Fibroblast of peridontal ligament (primary cell): ENCODE results near the gene SLC9A4.

Source experiments
- DNase-seq: peaks from one replicate; pipeline ENCODE4 v3.0.0-alpha.2; 2010; ENCODE audit errors: extremely low read depth

Gene SLC9A4

GRCh38 chr2:102455061-102455670, 17.9 kb upstream of the SLC9A4 start:
- DNase-seq, result no peak

- DNase-seq, result no peak
Measured at GRCh38 chr2:102460467-102460866, 12.6 kb upstream of the SLC9A4 start.

- no peak for DNase-seq
Measured at GRCh38 chr2:102461188-102461587, 11.8 kb upstream of the SLC9A4 start.

DNA sequence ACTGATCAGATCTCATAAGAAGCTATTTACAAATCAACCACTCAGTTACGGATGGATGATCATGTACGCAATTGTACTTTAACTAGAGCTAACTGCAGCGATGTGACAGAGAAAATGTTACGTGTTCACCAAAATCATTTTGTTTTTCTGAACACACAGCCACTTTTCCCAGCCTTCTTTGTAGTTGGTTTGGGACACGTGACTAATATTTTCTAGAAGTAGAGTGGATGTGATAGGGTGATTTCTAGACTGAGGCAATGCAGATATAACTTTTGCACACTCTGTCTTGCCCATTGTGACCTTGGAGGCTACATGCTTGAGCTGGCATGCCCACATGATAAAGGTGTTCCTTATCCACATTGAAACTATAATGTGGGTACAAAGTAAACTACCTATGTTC, 9.9 kb upstream of the SLC9A4 start:
- DNase-seq, result no peak

DNA sequence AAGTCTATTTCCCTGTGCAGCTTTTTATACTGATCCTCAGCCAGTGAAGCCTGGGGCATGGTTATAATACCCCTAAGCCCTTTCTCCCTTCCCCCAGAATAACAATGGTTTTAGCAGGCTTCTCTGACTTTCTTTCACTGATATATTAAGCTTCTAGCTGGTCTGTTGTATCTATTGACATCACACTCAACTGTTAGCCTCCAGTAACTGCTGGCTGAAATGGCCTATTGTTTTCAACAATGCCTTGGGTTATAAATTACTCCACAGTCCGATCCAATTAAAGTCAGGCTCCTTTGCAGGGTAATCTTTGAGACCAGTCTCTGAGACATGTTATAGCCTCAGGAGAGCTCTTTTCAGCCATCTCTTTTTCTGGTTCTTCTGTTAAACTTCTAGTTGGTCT, 2.9 kb upstream of the SLC9A4 start:
- no peak for DNase-seq

GRCh38 chr2:102473631-102474030, 605 bp downstream of the SLC9A4 start:
- DNase-seq, result no peak

DNA sequence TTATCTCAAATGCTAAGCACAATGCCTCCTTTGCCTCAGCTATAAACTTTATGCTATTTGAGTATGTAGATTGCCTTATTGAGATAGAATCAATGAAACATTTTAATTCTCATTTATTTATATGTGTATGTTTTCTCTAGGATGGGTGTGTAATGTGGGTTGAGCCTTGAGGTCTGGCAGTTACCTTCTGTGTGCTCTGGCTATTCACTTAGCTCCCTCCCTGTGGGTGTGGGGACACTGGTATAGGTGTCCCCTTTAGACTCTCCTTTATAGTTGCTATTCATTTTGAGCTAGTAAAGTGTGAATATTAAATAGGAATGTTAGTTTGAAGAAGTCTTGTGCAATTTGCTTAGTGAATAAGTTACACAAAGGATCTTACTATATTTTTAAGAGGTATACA, 1.8 kb downstream of the SLC9A4 start:
- no peak for DNase-seq

- DNase-seq, result no peak
Measured at GRCh38 chr2:102478686-102479470, 5.9 kb downstream of the SLC9A4 start.

DNA sequence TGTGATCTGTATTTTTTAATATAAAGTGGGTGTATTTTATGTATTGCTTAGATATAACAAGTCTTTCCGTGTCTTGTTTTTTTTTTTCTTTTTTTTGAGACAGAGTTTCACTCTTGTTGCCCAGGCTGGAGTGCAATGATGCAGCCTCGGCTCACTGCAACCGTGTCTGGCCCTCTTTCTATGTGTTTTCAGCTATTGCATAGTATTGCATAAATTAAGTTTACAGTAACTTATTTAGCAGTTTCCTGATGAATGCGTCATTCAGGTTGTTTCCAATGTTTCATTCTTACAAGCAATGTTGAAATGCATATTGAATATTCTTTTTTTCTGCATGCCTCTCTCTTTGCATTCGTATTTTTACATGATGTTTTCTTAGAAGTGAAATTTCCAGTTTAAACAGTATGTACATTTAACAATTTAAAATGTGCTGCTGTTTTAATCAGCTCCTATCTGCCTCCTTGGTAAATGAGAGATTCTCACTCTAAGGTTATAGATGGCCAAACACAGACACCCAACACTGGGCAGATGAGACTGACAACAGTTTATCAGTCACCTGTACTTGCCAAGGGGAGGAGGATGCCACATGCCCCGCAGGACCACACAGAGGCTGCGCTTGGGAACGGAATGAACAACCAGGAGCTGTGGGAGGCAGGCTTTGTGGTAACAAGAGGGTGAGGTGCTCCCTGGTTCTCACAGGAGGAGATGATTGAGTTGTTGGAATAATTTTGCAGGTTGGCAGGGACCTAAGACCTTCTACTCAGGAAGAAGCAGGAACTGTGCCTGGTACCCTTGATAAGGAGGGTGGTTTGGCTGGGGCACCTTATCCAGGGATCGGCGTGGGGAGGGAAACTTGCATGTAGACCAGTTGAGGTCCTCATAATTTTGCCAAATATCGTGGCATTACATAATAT, 7.5 kb downstream of the SLC9A4 start:
- no peak for DNase-seq

DNA sequence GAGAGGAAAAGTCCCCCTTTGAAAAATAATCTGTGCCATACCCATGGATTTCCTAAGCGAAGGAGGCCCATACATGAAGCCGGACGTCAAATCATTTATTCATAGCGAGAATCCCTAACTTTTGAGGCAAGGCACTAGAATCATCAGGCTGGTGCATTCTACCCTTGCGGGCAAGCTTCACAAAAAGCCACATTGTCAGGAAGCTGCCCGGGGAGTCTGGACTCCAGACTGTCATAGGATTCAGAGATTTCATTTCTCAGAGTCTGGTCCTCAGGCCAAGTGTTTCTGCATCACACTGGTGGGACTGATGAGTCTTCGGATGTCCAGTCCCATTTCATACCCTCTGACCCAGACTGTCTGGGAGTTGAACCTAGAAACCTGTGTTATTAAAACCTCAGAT, 8.9 kb downstream of the SLC9A4 start:
- no peak for DNase-seq

GRCh38 chr2:102483086-102483485, 10.1 kb downstream of the SLC9A4 start:
- DNase-seq, result no peak

DNA sequence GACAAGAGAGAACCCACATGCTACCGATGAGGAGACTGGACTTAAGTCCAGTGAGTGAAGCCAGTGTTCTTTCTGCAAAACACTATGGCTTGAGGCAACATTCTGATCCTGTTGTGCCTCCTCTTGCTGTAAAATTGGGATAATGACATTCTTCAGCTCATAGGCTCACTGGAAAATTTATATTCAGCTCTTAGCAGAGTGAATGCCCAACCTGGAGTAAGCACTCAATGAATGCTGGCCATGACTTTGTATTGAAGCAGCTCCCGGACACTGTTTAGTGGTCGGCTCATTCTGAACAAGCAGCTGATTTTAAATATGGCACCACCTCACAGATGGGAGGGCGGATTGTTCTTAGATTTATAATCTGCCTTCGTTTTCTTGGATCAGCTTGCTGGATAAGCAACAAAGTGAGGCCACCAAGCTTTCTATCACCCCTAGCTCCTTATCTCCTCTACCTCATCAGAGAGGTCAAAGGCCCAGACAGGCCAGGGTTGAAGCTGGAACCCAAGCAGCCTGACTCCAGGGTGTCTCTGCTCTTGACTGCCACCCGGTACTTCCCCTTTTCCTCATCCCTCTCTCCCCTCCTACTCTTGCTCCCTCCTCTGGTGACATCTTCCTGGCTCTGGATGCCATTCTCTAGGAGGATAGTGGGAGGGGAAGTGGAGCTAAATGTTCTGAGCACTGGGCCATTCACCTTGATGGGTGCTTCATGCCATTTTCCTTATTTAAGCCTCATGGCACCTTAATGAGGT, 11.5 kb downstream of the SLC9A4 start:
- no peak for DNase-seq

GRCh38 chr2:102485147-102485785, 12.2 kb downstream of the SLC9A4 start:
- DNase-seq, result no peak

DNA sequence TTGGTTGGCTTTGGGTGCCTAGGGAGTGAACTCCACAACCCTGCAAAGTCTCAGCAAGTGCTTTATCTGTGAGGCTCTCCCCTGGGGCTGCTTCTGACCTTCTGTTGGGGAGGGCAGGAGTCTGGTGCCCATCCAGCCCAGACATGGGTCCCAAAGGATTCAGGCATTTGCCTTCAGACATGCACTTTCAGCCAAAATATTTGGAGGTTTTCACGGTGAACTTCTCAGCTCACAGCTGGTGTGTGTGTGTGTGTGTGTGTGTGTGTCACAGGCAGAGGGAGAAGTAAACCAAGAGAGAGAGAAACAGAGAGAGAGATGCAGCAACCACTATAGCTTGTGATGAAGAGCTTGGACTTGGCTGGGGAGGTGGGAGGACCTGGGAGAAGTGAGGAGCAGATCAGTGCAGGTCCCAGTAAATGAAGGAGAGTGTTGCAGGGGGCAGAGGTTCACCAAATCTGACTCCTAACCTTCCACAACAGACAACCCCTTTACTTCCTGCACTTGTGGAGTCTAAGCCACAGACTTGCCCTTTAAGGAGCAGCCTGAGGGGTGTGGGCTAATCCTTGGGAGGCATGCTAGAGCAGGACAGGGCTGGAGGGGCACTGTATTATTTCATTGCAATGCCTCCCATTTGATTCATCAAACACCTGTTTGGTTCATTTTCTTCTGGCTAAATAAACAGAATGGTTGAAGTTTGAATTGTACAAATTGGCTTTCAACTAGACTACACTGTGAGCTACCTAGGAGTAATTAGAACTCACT, 14.1 kb downstream of the SLC9A4 start:
- no peak for DNase-seq

DNA sequence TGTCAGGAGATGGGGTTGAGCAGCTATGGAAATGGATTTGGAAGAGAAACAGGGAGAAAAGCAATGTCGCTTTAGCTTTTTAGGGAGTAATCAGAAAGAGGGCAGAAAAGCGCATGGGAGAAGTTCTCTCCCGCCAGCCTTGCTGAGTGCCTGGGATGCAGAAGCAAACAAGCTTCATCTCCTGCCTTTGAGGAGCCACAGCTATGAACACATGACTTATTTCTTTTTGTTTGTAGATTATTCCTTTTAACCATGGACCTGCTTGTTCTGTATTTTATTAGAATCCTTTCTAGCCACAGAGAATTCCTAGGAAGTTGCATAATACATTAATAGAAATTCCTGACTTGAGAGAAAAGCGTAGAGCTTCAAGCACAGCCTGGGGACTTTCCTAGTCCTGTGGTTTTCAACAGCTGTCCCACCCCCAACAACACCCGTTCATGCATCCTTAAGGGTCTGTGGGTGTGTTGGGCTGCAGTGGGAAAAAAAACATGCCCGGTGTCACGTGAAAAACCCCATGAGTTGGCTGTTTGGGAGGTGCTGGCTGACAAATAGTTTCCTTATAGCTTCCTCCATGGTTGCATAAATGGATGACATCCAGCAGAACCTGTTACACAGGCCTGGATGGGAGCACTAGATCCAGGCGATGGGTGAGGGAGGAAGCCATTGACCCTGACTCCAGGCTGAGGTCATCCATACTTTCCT, 14.9 kb downstream of the SLC9A4 start:
- no peak for DNase-seq

GRCh38 chr2:102489646-102490045, 16.6 kb downstream of the SLC9A4 start:
- DNase-seq, result no peak

DNA sequence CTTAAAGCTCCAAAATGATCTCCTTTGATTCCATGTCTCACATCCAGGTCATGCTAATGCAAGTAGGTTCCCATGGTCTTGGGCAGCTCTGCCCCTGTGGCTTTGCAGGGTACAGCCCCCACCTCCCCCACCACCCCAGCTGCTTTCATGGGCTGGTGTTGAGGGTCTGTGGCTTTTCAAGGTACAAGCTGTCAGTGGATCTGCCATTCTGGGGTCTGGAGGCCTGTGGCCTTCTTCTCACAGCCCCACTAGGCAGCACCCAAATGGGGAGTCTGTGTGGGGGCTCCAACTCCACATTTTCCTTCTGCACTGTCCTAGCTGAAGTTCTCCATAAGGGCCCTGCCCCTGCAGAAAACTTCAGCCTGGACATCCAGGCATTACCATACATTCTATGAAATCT, 19.0 kb downstream of the SLC9A4 start:
- no peak for DNase-seq

- DNase-seq, result no peak
Measured at GRCh38 chr2:102494570-102494969, 21.5 kb downstream of the SLC9A4 start.

DNA sequence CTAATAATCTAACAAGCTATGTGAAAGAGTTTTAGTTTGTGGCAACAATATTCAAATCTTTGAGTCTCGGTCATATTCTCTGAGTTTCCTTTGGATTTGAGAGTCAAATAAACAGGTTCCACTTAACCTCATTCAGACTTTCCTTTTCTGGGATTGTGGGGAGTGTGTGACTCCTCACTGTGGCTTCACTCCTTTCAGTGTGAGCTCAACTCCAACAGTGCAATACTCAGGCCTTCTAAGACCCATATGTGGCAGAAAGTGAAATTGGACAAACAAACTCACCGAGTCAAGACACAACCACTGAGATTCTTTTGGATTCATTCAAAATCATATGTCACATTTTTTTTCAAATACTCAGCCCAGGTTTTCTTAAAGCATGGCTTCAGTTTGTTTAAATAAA, 25.4 kb downstream of the SLC9A4 start:
- DNase-seq, result no peak

DNA sequence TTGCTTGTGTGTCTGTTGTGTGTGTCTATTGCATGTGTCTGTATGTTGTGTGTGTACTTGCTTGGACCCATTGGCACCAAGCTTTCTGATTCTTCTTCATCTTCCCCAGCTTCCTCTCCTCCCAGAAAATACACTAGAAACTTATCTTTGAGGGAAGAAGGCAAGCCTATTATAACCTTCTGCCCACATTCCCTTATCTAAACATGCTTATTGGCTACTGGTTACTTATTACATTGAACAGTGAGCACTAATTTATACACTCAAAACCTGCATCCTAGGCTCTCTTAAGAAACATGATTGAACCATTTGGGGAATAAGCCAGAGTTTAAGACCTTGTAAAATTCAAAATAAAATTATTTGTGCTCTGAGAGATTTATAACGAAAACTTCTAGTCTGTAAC, 26.5 kb downstream of the SLC9A4 start:
- DNase-seq, result no peak
